Measurements from ENCODE around the gene GUCA2A. TPM values are rescaled to one million over a fixed set of nuclear protein-coding genes. Genes with fewer than 3 reads are reported as not detected.

GUCA2A gene
- total RNA-seq, 1 experiment from 2014 or later, result not detected

GRCh38 chr1:42142894-42143675 is 21.5 kb downstream of the GUCA2A start:
- no peaks in the 10 kb centered on the region for H3K27me3 ChIP-seq (ENCODE audit: insufficient read depth, low read length)
- H3K27ac Mint-ChIP-seq, result no peak overlapping the region
- H3K4me1 Mint-ChIP-seq, result no peaks in the 10 kb centered on the region
- H3K23me2 ChIP-seq (ENCODE audit: insufficient read length, low read depth, low read length, poor library complexity, severe bottlenecking), result no peaks in the 10 kb centered on the region
- no peak overlapping the region for H3K4ac ChIP-seq (ENCODE audit: low read depth, low read length)
- no peak for TF ChIP-seq CTCF (conservative IDR thresholded peaks at IDR 0.05)
- H3K23ac ChIP-seq (ENCODE audit: insufficient read length, low read depth, low read length), result no peak overlapping the region
- no peak overlapping the region for H3K18ac ChIP-seq (ENCODE audit: insufficient read length, low read depth, low read length)
- WGBS (ENCODE audit: extremely low coverage, insufficient read length, low lambda C conversion rate), result no CpG with 5 or more reads among the region's 4 CpGs
- no peaks in the 10 kb centered on the region for H4K20me1 ChIP-seq (ENCODE audit: control insufficient read depth, insufficient read depth, insufficient read length)
- H3K56ac ChIP-seq (ENCODE audit: insufficient read length, low read depth, low read length), result no peak overlapping the region
- H3T11ph ChIP-seq (ENCODE audit: low read length), result no peak overlapping the region
- no peak overlapping the region for H2AFZ ChIP-seq (ENCODE audit: low read length)
- H3K14ac ChIP-seq (ENCODE audit: insufficient read depth, low read length), result no peak overlapping the region
- H3K4me1 ChIP-seq (ENCODE audit: insufficient read depth, low read length), result no peaks in the 10 kb centered on the region
- H2BK120ac ChIP-seq (ENCODE audit: low read depth, low read length, poor library complexity, severe bottlenecking), result no peak overlapping the region
- H4K5ac ChIP-seq (ENCODE audit: insufficient read length, low read depth, low read length), result no peak overlapping the region
- H2BK20ac ChIP-seq (ENCODE audit: low read depth, low read length, poor library complexity, severe bottlenecking), result no peak overlapping the region
- no peaks in the 10 kb centered on the region for H3K79me1 ChIP-seq (ENCODE audit: insufficient read depth, low read depth, low read length, poor library complexity, severe bottlenecking)
- H4K8ac ChIP-seq (replicated peaks; ENCODE audit: insufficient read length, low read depth, low read length), result no peak overlapping the region
- no peaks in the 10 kb centered on the region for H3K79me2 ChIP-seq (ENCODE audit: insufficient read depth, low read length)
- H3K27ac ChIP-seq (ENCODE audit: insufficient read length, low read depth, low read length), result no peak overlapping the region
- no peak overlapping the region for H2BK15ac ChIP-seq (ENCODE audit: low read depth, low read length)
- no peaks in the 10 kb centered on the region for H3K9me3 Mint-ChIP-seq
- H3K27me3 Mint-ChIP-seq (ENCODE audit: low read depth), result no peaks in the 10 kb centered on the region; the same call in none of the 2 replicates
- H3K4me3 Mint-ChIP-seq, result no peak overlapping the region
- no peak overlapping the region for H3K9ac ChIP-seq (ENCODE audit: extremely low read depth, insufficient read length, low read length)
- DNase-seq, result no peak
- no peak overlapping the region for H2BK12ac ChIP-seq (ENCODE audit: insufficient read length, low read depth, low read length)
- no peaks in the 10 kb centered on the region for H3K36me3 Mint-ChIP-seq (ENCODE audit: insufficient read depth in 1 of 3, low read depth in 3 of 3)
- H3K4me2 ChIP-seq (ENCODE audit: insufficient read depth, insufficient read length, low read length), result no peak overlapping the region
- no peak overlapping the region for H4K91ac ChIP-seq (ENCODE audit: insufficient read length, low read depth, low read length)
- no peak overlapping the region for H2AK5ac ChIP-seq (ENCODE audit: insufficient read length, low read length)
- H3K9me3 ChIP-seq (ENCODE audit: control insufficient read depth, low read depth, low read length), result no peaks in the 10 kb centered on the region
- H2BK5ac ChIP-seq (ENCODE audit: insufficient read length, low read length), result no peak overlapping the region

All from H9 (cell line).